AG10803 (cell line): ENCODE results near the gene MYO18B.

ENCODE experiments used
- DNase-seq: peaks from one replicate; pipeline ENCODE4 v3.0.0; 2010; ENCODE audit warnings: low read depth
- H3K4me3 ChIP-seq: 2 replicates; pipeline ENCODE4 v1.5.1; 2011; ENCODE audit warnings: mild to moderate bottlenecking, low read length, control low read depth
- TF ChIP-seq, protein P1 (sequence below): conservative IDR thresholded peaks from 2 replicates; pipeline ENCODE4 v1.5.1; 2011; ENCODE audit warnings: mild to moderate bottlenecking, low read length, control low read depth, inconsistent platforms

The MYO18B gene

GRCh38 chr22:25741692-25742626 is at the start of gene MYO18B:
MYO18B (plus strand) TSS chr22:25742188; CDS start chr22:25761093, 18,905 bp downstream.
- TF ChIP-seq, protein P1, sequence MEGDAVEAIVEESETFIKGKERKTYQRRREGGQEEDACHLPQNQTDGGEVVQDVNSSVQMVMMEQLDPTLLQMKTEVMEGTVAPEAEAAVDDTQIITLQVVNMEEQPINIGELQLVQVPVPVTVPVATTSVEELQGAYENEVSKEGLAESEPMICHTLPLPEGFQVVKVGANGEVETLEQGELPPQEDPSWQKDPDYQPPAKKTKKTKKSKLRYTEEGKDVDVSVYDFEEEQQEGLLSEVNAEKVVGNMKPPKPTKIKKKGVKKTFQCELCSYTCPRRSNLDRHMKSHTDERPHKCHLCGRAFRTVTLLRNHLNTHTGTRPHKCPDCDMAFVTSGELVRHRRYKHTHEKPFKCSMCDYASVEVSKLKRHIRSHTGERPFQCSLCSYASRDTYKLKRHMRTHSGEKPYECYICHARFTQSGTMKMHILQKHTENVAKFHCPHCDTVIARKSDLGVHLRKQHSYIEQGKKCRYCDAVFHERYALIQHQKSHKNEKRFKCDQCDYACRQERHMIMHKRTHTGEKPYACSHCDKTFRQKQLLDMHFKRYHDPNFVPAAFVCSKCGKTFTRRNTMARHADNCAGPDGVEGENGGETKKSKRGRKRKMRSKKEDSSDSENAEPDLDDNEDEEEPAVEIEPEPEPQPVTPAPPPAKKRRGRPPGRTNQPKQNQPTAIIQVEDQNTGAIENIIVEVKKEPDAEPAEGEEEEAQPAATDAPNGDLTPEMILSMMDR = no peak
- DNase-seq = no peak

GRCh38 chr22:25692397-25693267 is 49.4 kb upstream of the MYO18B start:
- TF ChIP-seq, protein P1 = no peak
- no peak for DNase-seq
- H3K4me3 ChIP-seq = no peak overlapping the region

More at GRCh38 chr22:25741692-25742626, at the start of gene MYO18B:
- H3K4me3 ChIP-seq = no peak within 1 kb of the TSS

DNA sequence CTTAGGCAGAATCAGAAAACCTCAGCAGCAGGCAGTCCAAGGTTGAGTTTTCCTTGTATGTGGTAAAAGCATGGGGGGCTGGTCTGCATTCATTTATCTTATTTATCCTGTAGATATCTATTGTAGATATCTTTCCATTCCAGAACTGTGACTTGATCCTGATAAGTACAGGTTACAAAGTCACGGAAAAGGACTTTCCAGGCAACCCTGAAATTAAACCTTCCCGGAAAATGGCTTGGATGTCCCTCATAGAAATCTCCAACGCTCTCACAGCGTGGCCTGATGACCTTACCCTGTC is 48.8 kb upstream of the MYO18B start:
- TF ChIP-seq, protein P1 = no peak
- no peak overlapping the region for H3K4me3 ChIP-seq

DNA sequence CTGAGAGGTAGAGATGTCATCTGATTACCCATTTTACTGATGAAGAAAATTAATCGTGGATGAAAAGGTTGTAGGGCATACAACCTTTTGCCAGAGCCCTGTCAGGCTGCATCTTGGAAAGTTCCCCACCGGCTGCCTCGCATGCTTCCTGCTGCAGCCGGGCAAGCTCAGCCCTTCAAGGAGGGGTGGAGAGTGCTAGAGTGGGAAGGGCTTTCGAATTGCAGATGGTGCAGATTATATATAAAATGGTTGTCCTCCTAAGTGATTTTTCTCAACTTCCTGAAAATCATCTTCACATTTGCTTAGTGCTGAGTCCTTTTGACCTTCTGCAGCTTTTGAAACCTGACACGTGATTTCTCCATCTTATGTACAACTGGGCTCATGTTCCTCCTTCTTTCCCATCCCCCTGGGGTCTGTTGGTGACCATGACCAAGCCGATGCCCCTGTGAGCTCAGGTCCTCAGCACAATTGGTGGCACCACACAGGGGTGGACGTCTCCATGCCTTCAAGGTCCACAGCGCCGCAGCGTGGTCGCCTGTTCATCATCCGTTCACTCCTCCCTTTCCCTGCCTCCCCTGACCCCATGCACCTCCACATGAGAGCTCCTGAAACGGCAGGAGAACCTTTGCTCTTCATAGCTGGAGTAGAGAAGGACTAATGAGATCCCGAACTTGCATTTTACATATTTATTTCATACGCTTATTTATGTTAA is 47.6 kb upstream of the MYO18B start:
- no peak for DNase-seq

More for the DNA sequence above, 48.8 kb upstream of the MYO18B start:
- no peak for DNase-seq

GRCh38 chr22:25695146-25695545 is 46.8 kb upstream of the MYO18B start:
- H3K4me3 ChIP-seq = no peak overlapping the region
- DNase-seq = no peak
- TF ChIP-seq, protein P1 = no peak

More for the DNA sequence above, 47.6 kb upstream of the MYO18B start:
- TF ChIP-seq, protein P1 = no peak
- no peak overlapping the region for H3K4me3 ChIP-seq

DNA sequence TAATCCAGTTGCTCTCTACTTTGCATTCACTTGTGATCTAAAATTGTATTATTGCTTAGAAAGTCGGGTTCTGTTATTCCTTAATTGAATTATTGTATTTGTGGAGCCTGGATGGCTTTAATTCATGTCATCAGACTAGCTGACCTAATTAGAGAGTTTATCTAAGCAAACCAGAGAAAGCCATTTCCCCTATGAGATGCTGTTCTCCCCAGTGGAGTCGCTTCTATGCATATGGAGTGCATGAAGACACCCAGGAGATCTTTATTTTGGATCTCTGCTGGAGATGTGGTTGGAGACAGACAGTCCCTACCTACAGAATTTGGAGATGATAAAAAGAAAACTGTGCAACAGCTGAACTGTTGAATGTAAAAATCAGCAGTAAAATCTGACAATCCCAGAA is 45.2 kb upstream of the MYO18B start:
- TF ChIP-seq, protein P1 = no peak
- no peak overlapping the region for H3K4me3 ChIP-seq
- DNase-seq = no peak
